GM23338 (cell line): ENCODE data around the gene PSMA2. TPM values are rescaled to one million over a fixed set of nuclear protein-coding genes. Genes with fewer than 3 reads are reported as not detected.

Source experiments
- ATAC-seq: fragments of 200-7000 bp; cut with Tn5 transposase; 3 replicates; pipeline ENCODE4 v1.9.1; 2020
- DNase-seq: peaks from one replicate; pipeline ENCODE4 v3.0.0-alpha.2; 2015; ENCODE audit warnings: low spot score
- H2AFZ ChIP-seq: fragments of 200-600 bp; sonication (generic); 2 replicates; pipeline ENCODE4 v1.8.0; 2016; ENCODE audit warnings: antibody characterized with exemption, mild to moderate bottlenecking, moderate library complexity
- H3F3A ChIP-seq: fragments of 200-600 bp; sonication (generic); replicated peaks from 2 replicates; pipeline ENCODE4 v1.8.0; 2017; ENCODE audit warnings: antibody characterized with exemption, mixed run types, low read depth
- H3K27ac ChIP-seq: fragments of 200-600 bp; sonication (generic); 2 replicates; pipeline ENCODE4 v1.6.1; 2016; ENCODE audit warnings: low read depth
- H3K27me3 ChIP-seq: fragments of 200-600 bp; sonication (generic); 2 replicates; pipeline ENCODE4 v1.8.0; 2016; ENCODE audit warnings: mild to moderate bottlenecking, mixed run types, moderate library complexity; ENCODE audit not compliant: insufficient read depth
- H3K36me3 ChIP-seq: fragments of 200-600 bp; sonication (generic); 2 replicates; pipeline ENCODE4 v1.8.0; 2016; ENCODE audit warnings: mild to moderate bottlenecking; ENCODE audit not compliant: insufficient read depth
- H3K4me1 ChIP-seq: fragments of 200-600 bp; sonication (generic); 2 replicates; pipeline ENCODE4 v1.8.0; 2016; ENCODE audit warnings: mild to moderate bottlenecking, moderate library complexity; ENCODE audit not compliant: insufficient read depth
- H3K4me2 ChIP-seq: fragments of 200-600 bp; sonication (generic); 2 replicates; pipeline ENCODE4 v1.7.1; 2017; ENCODE audit warnings: mixed run types
- H3K4me3 ChIP-seq: fragments of 200-600 bp; sonication (generic); 2 replicates; pipeline ENCODE4 v1.6.1; 2016; ENCODE audit warnings: mixed run types
- H3K79me2 ChIP-seq: fragments of 200-600 bp; sonication (generic); replicated peaks from 2 replicates; pipeline ENCODE4 v1.8.0; 2017; ENCODE audit warnings: mild to moderate bottlenecking; ENCODE audit not compliant: insufficient read depth
- H3K9me2 ChIP-seq: fragments of 200-600 bp; sonication (generic); 2 replicates; pipeline ENCODE4 v1.8.0; 2017; ENCODE audit not compliant: insufficient read depth
- H4K20me1 ChIP-seq: fragments of 200-600 bp; sonication (generic); replicated peaks from 2 replicates; pipeline ENCODE4 v1.8.0; 2017; ENCODE audit warnings: mild to moderate bottlenecking; ENCODE audit not compliant: insufficient read depth
- H3K27ac Mint-ChIP-seq: 2 replicates; pipeline ENCODE4 v1.8.0; 2020; ENCODE audit warnings: inconsistent platforms, mild to moderate bottlenecking, moderate library complexity, mixed read lengths
- H3K27me3 Mint-ChIP-seq: 3 replicates; pipeline ENCODE4 v1.8.0; 2022; ENCODE audit warnings: low read depth, mild to moderate bottlenecking, moderate library complexity, mixed read lengths, inconsistent platforms; ENCODE audit not compliant: insufficient read depth, poor library complexity
- H3K36me3 Mint-ChIP-seq: 3 replicates; pipeline ENCODE4 v1.8.0; 2021; ENCODE audit warnings: low read depth, mild to moderate bottlenecking, inconsistent platforms, moderate library complexity, mixed read lengths
- H3K4me1 Mint-ChIP-seq: 3 replicates; pipeline ENCODE4 v1.8.0; 2020; ENCODE audit warnings: mild to moderate bottlenecking, inconsistent platforms, mixed read lengths
- H3K4me3 Mint-ChIP-seq: 3 replicates; pipeline ENCODE4 v1.8.0; 2021; ENCODE audit warnings: moderate library complexity, mild to moderate bottlenecking, inconsistent platforms, mixed read lengths
- H3K9me3 Mint-ChIP-seq: 3 replicates; pipeline ENCODE4 v1.8.0; 2020; ENCODE audit warnings: moderate library complexity, mild to moderate bottlenecking, inconsistent platforms, mixed read lengths
- CTCF ChIP-seq, 2 experiments: fragments of 200-600 bp in 1 of 2; sonication (generic) in 1 of 2; conservative IDR thresholded peaks; 2 replicates each; pipeline versions ENCODE4 v1.5.1 to v1.6.1; 2016 to 2017; ENCODE audit warnings: antibody characterized with exemption in 2 of 2, low read depth in 2 of 2, mild to moderate bottlenecking in 2 of 2, moderate library complexity in 1 of 2
- ETS1 ChIP-seq: IDR thresholded peaks from 2 replicates; pipeline ENCODE4 v1.6.1; 2016; ENCODE audit warnings: antibody characterized with exemption
- EZH2 ChIP-seq: fragments of 200-600 bp; sonication (generic); IDR thresholded peaks from one replicate; pipeline ENCODE4 v1.8.0; 2017; ENCODE audit warnings: antibody characterized with exemption, mild to moderate bottlenecking, low read depth; ENCODE audit not compliant: unreplicated experiment
- JUNB ChIP-seq: IDR thresholded peaks from one replicate; pipeline ENCODE4 v1.6.1; 2016; ENCODE audit warnings: antibody characterized with exemption; ENCODE audit not compliant: unreplicated experiment
- NANOG ChIP-seq: IDR thresholded peaks from 2 replicates; pipeline ENCODE4 v1.6.1; 2016; ENCODE audit warnings: antibody characterized with exemption, borderline replicate concordance
- REST ChIP-seq: IDR thresholded peaks from one replicate; pipeline ENCODE4 v1.6.1; 2018; ENCODE audit warnings: antibody characterized with exemption; ENCODE audit not compliant: unreplicated experiment
- STAT1 ChIP-seq: IDR thresholded peaks from one replicate; pipeline ENCODE4 v1.6.1; 2016; ENCODE audit warnings: antibody characterized with exemption; ENCODE audit not compliant: unreplicated experiment
- ZNF114 ChIP-seq: fragments of 250-450 bp; sonication (Bioruptor Pico); IDR thresholded peaks from 2 replicates; pipeline ENCODE4 v1.5.0; 2020; ENCODE audit warnings: mild to moderate bottlenecking, moderate library complexity
- ZNF331 ChIP-seq: fragments of 250-450 bp; sonication (Bioruptor Pico); IDR thresholded peaks from 2 replicates; pipeline ENCODE4 v1.5.0; 2020; ENCODE audit warnings: low read depth, mild to moderate bottlenecking, moderate library complexity
- ZNF462 ChIP-seq: fragments of 250-450 bp; sonication (Bioruptor Pico); IDR thresholded peaks from 2 replicates; pipeline ENCODE4 v1.5.0; 2020; ENCODE audit warnings: mild to moderate bottlenecking, moderate library complexity
- polyA plus RNA-seq: library from polyadenylated mRNA; unstranded; fragments of >200 nt; fragmentation: Nextera tagmentation; extraction: Ambion mirVana; gene quantifications from 2 replicates; pipeline ENCODE4 v1.2.1, GENCODE V29; 2016
- total RNA-seq: library from RNA; depleted of rRNA; stranded (reverse); fragments of >200 nt; shearing (Covaris generic); gene quantifications from 2 replicates; pipeline ENCODE4 v1.2.3, GENCODE V29; 2014

PSMA2 gene
- total and polyA plus RNA-seq, 2 experiments from 2014 or later = 178 to 678 TPM

GRCh38 chr7:42886893-42887505, 45.0 kb downstream of the PSMA2 start (continued):
- no peak for TF ChIP-seq ZNF462 (CRISPR knock-in tag)
- no peak for TF ChIP-seq STAT1
- no peak for TF ChIP-seq ZNF331
- TF ChIP-seq JUNB = no peak
- no peak for TF ChIP-seq ETS1
- no peak for TF ChIP-seq EZH2

GRCh38 chr7:42886129-42886528, 45.8 kb downstream of the PSMA2 start:
- H3K4me2 ChIP-seq = no peak overlapping the region
- H4K20me1 ChIP-seq = no peaks in the 10 kb centered on the region
- no peaks in the 10 kb centered on the region for H3K36me3 ChIP-seq
- H3F3A ChIP-seq = peaks cover 6% of the 10 kb centered on the region; the same call in 1 of the 2 replicates
- Mint-ChIP-seq H3K36me3 (peaks cover 9% of the 10 kb centered on the region; the same call in 2 of the 3 replicates), H3K4me1 (peaks cover 20% of the 10 kb centered on the region), H3K9me3 (peaks cover 4% of the 10 kb centered on the region; the same call in 1 of the 3 replicates), H3K27me3 (peaks cover 12% of the 10 kb centered on the region), H3K27ac (no peak overlapping the region), H3K4me3 (no peak overlapping the region)
- H3K27me3 ChIP-seq = no peaks in the 10 kb centered on the region
- TF ChIP-seq EZH2 = no peak
- no peak for TF ChIP-seq JUNB
- TF ChIP-seq NANOG = no peak
- TF ChIP-seq ZNF114 = no peak
- peak; percentile 47 to 71 for TF ChIP-seq CTCF (conservative IDR thresholded peaks at IDR 0.05; ENCODE audit: low read depth in 2 of 2)
- TF ChIP-seq REST = no peak
- no peak for TF ChIP-seq STAT1
- H3K4me3 ChIP-seq = no peak overlapping the region
- DNase-seq = peak; percentile 47
- no peaks in the 10 kb centered on the region for H3K79me2 ChIP-seq
- ATAC-seq = no peak
- H3K9me2 ChIP-seq = no peaks in the 10 kb centered on the region
- no peak overlapping the region for H3K27ac ChIP-seq
- no peak overlapping the region for H2AFZ ChIP-seq
- H3K4me1 ChIP-seq = peaks cover 28% of the 10 kb centered on the region
